Measurements from ENCODE around the gene FNDC3B. TPM values are rescaled to one million over a fixed set of nuclear protein-coding genes. Genes with fewer than 3 reads are reported as not detected.
A peak's percentile ranks its signal among the peaks of the same experiment; 100 is the strongest.

Gene FNDC3B
- polyA plus RNA-seq, 2 of the 4 experiments (the other 2 are of a cell fraction) = 29.5 to 33.6 TPM

DNA sequence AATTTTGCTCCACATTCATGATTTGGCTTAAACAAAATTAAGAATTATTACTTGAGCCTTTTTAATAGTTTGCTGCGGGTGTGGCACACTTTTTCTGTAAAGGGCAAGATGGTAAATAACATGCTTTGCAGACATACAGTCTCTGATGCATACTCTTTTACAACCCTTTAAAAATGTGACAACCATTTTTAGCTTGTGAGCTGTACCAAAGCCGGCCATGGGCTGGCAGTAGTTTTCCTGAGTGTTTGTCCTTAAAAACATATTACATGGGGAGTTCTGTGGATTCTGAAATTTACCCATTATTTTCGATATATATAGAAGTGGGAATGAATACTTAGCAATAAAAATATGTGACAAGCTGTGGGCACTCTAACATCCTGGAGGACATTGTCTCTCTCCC, 163.4 kb downstream of the FNDC3B start:
- CTCF ChIA-PET = no interaction called here
- 31% methylated on average over 3 of the region's 3 CpGs for WGBS (ENCODE audit: missing lambda C conversion rate)
- POLR2A ChIA-PET = no interaction called here
- FAIRE-seq = no peak
- H3K4me3 ChIP-seq = no peak overlapping the region
- H3K9me3 ChIP-seq = no peaks in the 10 kb centered on the region
- no peak for DNase-seq (ENCODE audit: low read depth in 1 of 2, low spot score in 1 of 2)
- H3K4me2 ChIP-seq = peak overlapping the region; percentile 76
- TF ChIP-seq JUN (IDR thresholded peaks at IDR 0.05) = no peak
- TF ChIP-seq HEYL (CRISPR knock-in tag; IDR thresholded peaks at IDR 0.05) = no peak
- TF ChIP-seq RFX5 (IDR thresholded peaks at IDR 0.05) = no peak
- no peak for TF ChIP-seq RARB (CRISPR knock-in tag; IDR thresholded peaks at IDR 0.05)
- TF ChIP-seq, protein P1, sequence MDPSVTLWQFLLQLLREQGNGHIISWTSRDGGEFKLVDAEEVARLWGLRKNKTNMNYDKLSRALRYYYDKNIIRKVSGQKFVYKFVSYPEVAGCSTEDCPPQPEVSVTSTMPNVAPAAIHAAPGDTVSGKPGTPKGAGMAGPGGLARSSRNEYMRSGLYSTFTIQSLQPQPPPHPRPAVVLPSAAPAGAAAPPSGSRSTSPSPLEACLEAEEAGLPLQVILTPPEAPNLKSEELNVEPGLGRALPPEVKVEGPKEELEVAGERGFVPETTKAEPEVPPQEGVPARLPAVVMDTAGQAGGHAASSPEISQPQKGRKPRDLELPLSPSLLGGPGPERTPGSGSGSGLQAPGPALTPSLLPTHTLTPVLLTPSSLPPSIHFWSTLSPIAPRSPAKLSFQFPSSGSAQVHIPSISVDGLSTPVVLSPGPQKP (IDR thresholded peaks at IDR 0.05; ENCODE audit: low read depth, low read length) = no peak
- no peak for TF ChIP-seq ZNF302 (CRISPR knock-in tag; IDR thresholded peaks at IDR 0.05)
- no peak for TF ChIP-seq ESRRA (IDR thresholded peaks at IDR 0.05; ENCODE audit: borderline replicate concordance, low read length)
- TF ChIP-seq EP300 (IDR thresholded peaks at IDR 0.05) = no peak
- TF ChIP-seq RAD21 (conservative IDR thresholded peaks at IDR 0.05 in 1 of 2, IDR thresholded peaks at IDR 0.05 in 1 of 2) = no peak
- no peak for TF ChIP-seq HOXB5 (CRISPR knock-in tag; IDR thresholded peaks at IDR 0.05)
- no peak for TF ChIP-seq RNF2 (IDR thresholded peaks at IDR 0.05; ENCODE audit: borderline replicate concordance, low read depth)
- no peak for TF ChIP-seq SMC3 (IDR thresholded peaks at IDR 0.05)
- no peak for TF ChIP-seq HDAC2 (IDR thresholded peaks at IDR 0.05)
- TF ChIP-seq NPAS2 (CRISPR knock-in tag; IDR thresholded peaks at IDR 0.05; ENCODE audit: borderline replicate concordance) = no peak
- no peak for TF ChIP-seq ZC3H11A (IDR thresholded peaks at IDR 0.05)
- TF ChIP-seq KDM1A (IDR thresholded peaks at IDR 0.05; ENCODE audit: low read depth) = no peak
- no peak for TF ChIP-seq MAFK (IDR thresholded peaks at IDR 0.05; ENCODE audit: partially characterized antibody)
- H3K27ac ChIP-seq = peak overlapping the region; percentile 78 to 84
- peaks cover 66% of the 10 kb centered on the region for H3K4me1 ChIP-seq
- peak in 1 of 2 experiments; percentile 19; a peak in 1 of 6 replicates for ATAC-seq

DNA sequence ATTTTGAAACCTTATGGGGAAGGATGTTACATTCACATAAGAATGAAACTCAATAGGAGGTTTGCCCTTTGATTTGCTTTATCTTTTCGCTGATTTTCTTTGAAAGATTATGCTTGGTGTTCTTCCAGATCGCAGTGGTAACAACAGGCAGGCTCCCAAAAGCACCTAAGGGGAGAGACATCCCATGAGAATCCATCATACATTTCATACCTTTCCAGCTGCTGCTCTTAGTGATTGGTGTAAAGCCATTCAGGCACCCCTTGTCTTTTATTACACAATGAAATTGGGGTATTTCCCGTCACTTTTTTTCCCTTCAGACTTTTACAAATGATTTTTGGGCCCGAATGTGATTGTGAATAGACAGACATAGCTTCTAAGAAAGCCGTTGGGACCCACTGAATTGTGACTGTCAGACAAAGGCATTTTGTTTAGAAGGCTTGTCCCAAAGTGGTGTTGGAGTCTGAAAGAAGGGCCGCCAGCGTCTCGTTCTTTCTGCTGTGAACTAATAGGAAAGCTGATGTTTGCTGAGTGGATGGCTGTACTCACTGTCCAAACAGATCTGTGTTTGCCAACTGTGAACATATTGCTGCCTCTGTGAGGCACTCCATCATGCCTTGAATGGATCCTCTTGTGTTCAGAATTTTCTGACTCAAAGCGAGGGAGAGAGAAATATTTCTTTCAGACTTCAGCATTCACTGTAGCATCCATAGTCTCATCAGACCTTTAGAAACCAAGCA, 164.3 kb downstream of the FNDC3B start:
- peak overlapping the region; percentile 76 for H3K4me2 ChIP-seq
- peaks cover 72% of the 10 kb centered on the region for H3K4me1 ChIP-seq

DNA sequence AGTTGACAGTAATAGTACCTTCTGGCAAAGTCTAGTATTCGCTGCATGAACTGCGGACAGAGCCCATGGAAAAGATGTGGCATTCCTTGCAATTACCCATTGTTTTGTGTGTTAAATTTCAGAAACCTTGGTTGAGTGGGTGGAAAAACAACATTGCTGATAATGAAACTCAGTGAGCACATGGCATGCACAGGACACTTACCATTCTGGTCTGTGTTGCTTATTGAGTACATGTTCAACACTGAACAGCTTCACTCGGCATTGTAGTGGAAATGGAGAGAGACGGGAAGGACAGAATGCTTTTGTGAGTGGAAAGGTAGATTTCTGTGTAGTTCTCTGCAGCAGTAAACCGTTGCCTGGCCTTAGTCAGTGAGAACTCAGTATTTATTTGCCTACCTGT, 165.3 kb downstream of the FNDC3B start:
- FAIRE-seq (no peak), ATAC-seq (no peak), DNase-seq (ENCODE audit: low read depth in 1 of 2, low spot score in 1 of 2) (no peak)
- no peaks in the 10 kb centered on the region for H3K9me3 ChIP-seq
- peak overlapping the region; percentile 76 for H3K4me2 ChIP-seq
- peak overlapping the region; percentile 78 to 84 for H3K27ac ChIP-seq
- WGBS (ENCODE audit: missing lambda C conversion rate) = 91% methylated on average over 5 of the region's 5 CpGs
- ChIA-PET POLR2A (no interaction called here), CTCF (no interaction called here)
- H3K4me1 ChIP-seq = peaks cover 83% of the 10 kb centered on the region
- no peak overlapping the region for H3K4me3 ChIP-seq
- TF ChIP-seq, protein P2, sequence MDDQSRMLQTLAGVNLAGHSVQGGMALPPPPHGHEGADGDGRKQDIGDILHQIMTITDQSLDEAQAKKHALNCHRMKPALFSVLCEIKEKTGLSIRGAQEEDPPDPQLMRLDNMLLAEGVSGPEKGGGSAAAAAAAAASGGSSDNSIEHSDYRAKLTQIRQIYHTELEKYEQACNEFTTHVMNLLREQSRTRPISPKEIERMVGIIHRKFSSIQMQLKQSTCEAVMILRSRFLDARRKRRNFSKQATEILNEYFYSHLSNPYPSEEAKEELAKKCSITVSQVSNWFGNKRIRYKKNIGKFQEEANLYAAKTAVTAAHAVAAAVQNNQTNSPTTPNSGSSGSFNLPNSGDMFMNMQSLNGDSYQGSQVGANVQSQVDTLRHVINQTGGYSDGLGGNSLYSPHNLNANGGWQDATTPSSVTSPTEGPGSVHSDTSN (IDR thresholded peaks at IDR 0.05) = no peak
- no peak for TF ChIP-seq MAFK (IDR thresholded peaks at IDR 0.05; ENCODE audit: partially characterized antibody)
- TF ChIP-seq, protein P3, sequence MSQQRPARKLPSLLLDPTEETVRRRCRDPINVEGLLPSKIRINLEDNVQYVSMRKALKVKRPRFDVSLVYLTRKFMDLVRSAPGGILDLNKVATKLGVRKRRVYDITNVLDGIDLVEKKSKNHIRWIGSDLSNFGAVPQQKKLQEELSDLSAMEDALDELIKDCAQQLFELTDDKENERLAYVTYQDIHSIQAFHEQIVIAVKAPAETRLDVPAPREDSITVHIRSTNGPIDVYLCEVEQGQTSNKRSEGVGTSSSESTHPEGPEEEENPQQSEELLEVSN (IDR thresholded peaks at IDR 0.05; ENCODE audit: borderline replicate concordance, low read depth) = no peak
- TF ChIP-seq ESRRA (IDR thresholded peaks at IDR 0.05; ENCODE audit: borderline replicate concordance, low read length) = no peak
- no peak for TF ChIP-seq NFE2L2 (conservative IDR thresholded peaks at IDR 0.05; ENCODE audit: low read length)
- no peak for TF ChIP-seq ZSCAN20 (CRISPR knock-in tag; IDR thresholded peaks at IDR 0.05)
- TF ChIP-seq, protein P4, sequence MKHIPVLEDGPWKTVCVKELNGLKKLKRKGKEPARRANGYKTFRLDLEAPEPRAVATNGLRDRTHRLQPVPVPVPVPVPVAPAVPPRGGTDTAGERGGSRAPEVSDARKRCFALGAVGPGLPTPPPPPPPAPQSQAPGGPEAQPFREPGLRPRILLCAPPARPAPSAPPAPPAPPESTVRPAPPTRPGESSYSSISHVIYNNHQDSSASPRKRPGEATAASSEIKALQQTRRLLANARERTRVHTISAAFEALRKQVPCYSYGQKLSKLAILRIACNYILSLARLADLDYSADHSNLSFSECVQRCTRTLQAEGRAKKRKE (CRISPR knock-in tag; IDR thresholded peaks at IDR 0.05; ENCODE audit: low read depth) = no peak
- TF ChIP-seq, protein P1 (IDR thresholded peaks at IDR 0.05; ENCODE audit: low read depth, low read length) = no peak
- no peak for TF ChIP-seq POLR2AphosphoS2 (conservative IDR thresholded peaks at IDR 0.05; ENCODE audit: low read length)
- TF ChIP-seq HDAC2 (IDR thresholded peaks at IDR 0.05) = no peak
- TF ChIP-seq EHMT2 (IDR thresholded peaks at IDR 0.05; ENCODE audit: low read depth) = no peak

More for the DNA sequence above, 164.3 kb downstream of the FNDC3B start:
- ATAC-seq (peak; percentile 84 to 91), FAIRE-seq (no peak), DNase-seq (ENCODE audit: low read depth in 1 of 2, low spot score in 1 of 2) (peak; percentile 36 to 79)
- TF ChIP-seq, protein P5, sequence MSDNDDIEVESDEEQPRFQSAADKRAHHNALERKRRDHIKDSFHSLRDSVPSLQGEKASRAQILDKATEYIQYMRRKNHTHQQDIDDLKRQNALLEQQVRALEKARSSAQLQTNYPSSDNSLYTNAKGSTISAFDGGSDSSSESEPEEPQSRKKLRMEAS (IDR thresholded peaks at IDR 0.05) = peak; percentile 47
- TF ChIP-seq RAD21 (conservative IDR thresholded peaks at IDR 0.05 in 1 of 2, IDR thresholded peaks at IDR 0.05 in 1 of 2) (peak; percentile 1 to 21; a peak in 3 of 5 replicates), JUN (IDR thresholded peaks at IDR 0.05) (peak in 1 of 2 experiments; percentile 37; a peak in 1 of 5 replicates), GATA3 (IDR thresholded peaks at IDR 0.05; ENCODE audit: borderline replicate concordance) (peak; percentile 38; the same call in 1 of the 2 replicates), NPAS2 (CRISPR knock-in tag; IDR thresholded peaks at IDR 0.05; ENCODE audit: borderline replicate concordance) (no peak), MAFK (IDR thresholded peaks at IDR 0.05; ENCODE audit: partially characterized antibody) (peak; percentile 20)
- TF ChIP-seq, protein P3 (IDR thresholded peaks at IDR 0.05; ENCODE audit: borderline replicate concordance, low read depth) = no peak
- no peak overlapping the region for H3K4me3 ChIP-seq
- ChIA-PET POLR2A (no interaction called here), CTCF (no interaction called here)
- peak overlapping the region; percentile 78 to 84 for H3K27ac ChIP-seq
- no peaks in the 10 kb centered on the region for H3K9me3 ChIP-seq
- WGBS (ENCODE audit: missing lambda C conversion rate) = 3% methylated on average over 9 of the region's 9 CpGs

All from A549 (cell line).